GM06990 (cell line): Measurements from ENCODE around the gene WNT10A.

ENCODE experiments used
- DNase-seq: peaks from one replicate; pipeline ENCODE4 v3.0.0-alpha.2; 2011; ENCODE audit not compliant: insufficient read length; ENCODE audit errors: extremely low read depth
- H3K27me3 ChIP-seq: replicated peaks from 2 replicates; pipeline ENCODE4 v1.6.0; 2011; ENCODE audit warnings: low read length; ENCODE audit not compliant: control insufficient read depth, insufficient read depth
- H3K36me3 ChIP-seq: 2 replicates; pipeline ENCODE4 v1.5.1; 2011; ENCODE audit warnings: low read length; ENCODE audit not compliant: control insufficient read depth, insufficient read depth
- H3K4me3 ChIP-seq: replicated peaks from 2 replicates; pipeline ENCODE4 v1.5.1; 2011; ENCODE audit warnings: low read depth, mild to moderate bottlenecking, control low read depth, low read length
- TF ChIP-seq, protein P1 (sequence below): IDR thresholded peaks from 2 replicates; pipeline ENCODE4 v1.5.1; 2011; ENCODE audit warnings: low read length, control low read depth, mild to moderate bottlenecking, inconsistent platforms; ENCODE audit not compliant: insufficient read depth, poor library complexity, severe bottlenecking

Gene WNT10A

DNA sequence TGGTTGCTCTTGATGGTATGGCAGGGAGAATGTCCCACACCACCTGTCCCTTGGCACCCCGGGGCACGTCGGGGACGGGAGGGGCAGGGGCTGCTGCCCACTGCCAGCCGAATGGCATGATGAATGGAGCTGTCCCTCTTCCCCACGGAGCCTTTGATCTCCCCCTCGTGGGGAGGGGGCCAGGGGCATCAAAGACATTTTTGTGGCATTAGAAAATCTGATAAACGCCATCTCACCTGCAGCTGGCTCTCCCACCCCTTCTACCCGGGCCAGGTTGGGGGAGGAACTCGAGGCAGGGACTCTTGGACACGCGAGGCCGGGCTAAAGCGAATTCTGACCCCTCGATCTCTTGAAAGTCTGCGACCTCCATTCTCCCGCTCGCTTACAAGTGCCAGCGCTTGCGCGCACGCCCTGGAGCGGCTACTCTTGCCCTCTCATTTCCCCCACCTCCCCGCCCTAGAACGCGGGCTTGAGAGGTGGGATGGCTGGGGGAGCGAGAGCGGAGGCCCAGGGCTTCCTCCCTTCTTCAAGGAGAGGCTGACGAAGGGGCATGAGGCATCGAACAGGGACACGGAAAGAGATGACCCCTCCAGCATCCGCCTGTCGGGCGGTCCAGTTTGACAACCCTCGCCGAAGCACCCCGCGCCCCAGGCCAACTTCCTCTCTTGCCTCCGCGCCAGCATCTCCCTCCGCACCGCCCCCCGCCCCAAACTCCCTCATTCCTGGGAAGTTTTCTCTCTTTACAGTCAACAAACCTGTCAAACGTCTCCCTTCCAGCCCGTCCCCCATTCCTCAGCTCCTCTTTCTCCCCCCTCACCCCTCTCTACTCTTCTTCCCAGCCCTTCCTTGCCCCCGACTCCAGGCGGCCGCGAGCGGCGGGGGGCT is 21.7 kb upstream of the WNT10A start:
- TF ChIP-seq, protein P1, sequence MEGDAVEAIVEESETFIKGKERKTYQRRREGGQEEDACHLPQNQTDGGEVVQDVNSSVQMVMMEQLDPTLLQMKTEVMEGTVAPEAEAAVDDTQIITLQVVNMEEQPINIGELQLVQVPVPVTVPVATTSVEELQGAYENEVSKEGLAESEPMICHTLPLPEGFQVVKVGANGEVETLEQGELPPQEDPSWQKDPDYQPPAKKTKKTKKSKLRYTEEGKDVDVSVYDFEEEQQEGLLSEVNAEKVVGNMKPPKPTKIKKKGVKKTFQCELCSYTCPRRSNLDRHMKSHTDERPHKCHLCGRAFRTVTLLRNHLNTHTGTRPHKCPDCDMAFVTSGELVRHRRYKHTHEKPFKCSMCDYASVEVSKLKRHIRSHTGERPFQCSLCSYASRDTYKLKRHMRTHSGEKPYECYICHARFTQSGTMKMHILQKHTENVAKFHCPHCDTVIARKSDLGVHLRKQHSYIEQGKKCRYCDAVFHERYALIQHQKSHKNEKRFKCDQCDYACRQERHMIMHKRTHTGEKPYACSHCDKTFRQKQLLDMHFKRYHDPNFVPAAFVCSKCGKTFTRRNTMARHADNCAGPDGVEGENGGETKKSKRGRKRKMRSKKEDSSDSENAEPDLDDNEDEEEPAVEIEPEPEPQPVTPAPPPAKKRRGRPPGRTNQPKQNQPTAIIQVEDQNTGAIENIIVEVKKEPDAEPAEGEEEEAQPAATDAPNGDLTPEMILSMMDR, result no peak
- Histone ChIP-seq H3K27me3 (peaks cover 6% of the 10 kb centered on the region), H3K36me3 (no peaks in the 10 kb centered on the region), H3K4me3 (no peak overlapping the region)
- DNase-seq, result no peak

- no peak within 1 kb of the TSS for H3K4me3 ChIP-seq
- no peaks in the 10 kb centered on the region for H3K36me3 ChIP-seq
- no peak for DNase-seq
- peaks cover 6% of the 10 kb centered on the region for H3K27me3 ChIP-seq
- TF ChIP-seq, protein P1, result no peak
These were observed 21.1 kb upstream of the WNT10A start, which contains the start of gene WNT6 for GRCh38 chr2:218859556-218859987. TSS of gene WNT6 (plus strand) at chr2:218859805. CDS start at chr2:218860038, 233 bp downstream.

DNA sequence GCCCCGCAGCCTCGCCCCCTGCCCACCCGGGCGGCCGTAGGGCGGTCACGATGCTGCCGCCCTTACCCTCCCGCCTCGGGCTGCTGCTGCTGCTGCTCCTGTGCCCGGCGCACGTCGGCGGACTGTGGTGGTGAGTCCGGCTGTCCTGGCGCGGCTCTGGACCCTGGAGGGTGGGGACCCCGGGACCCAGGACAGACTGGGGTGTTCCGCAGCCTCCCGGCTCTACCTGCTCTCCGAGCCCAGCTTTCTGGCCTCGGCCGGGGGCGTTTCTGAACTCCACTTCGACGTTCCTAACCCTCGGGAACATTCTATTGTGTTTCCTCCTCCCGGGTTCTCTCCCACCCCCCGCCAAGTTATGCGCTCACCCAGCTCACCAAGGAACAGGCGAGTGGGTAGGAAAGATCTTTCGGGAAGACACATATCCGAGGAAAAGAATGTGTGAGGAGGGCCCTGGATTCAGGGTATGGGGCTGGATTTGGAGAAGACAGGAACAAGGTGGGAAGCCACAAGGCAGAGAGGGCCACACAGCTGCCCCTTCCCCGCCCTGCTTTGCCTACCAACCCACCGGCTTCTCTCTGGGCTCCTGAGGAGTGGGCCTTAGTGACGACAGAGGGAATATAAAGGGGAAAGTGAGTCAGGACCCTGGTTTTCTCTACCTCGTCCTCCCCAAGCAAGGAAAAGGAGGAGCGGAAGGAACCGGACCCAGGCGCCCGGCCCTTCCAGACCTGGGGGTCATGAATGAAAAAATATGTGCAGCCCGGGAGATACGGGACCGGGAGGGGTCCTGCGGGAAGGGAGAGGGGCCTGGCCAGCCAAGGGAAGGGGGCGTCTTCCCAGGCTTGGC is 20.4 kb upstream of the WNT10A start:
- DNase-seq, result no peak
- H3K36me3 ChIP-seq, result no peaks in the 10 kb centered on the region
- TF ChIP-seq, protein P1, result no peak
- H3K27me3 ChIP-seq, result peaks cover 6% of the 10 kb centered on the region
- H3K4me3 ChIP-seq, result no peak overlapping the region

- TF ChIP-seq, protein P1, result no peak
- no peak for DNase-seq
- Histone ChIP-seq H3K36me3 (no peaks in the 10 kb centered on the region), H3K4me3 (no peak overlapping the region), H3K27me3 (peaks cover 6% of the 10 kb centered on the region)
These were observed 19.7 kb upstream of the WNT10A start for GRCh38 chr2:218860950-218861381.

- DNase-seq, result no peak
- TF ChIP-seq, protein P1, result no peak
- H3K27me3 ChIP-seq, result peaks cover 6% of the 10 kb centered on the region
These were observed 18.9 kb upstream of the WNT10A start for GRCh38 chr2:218861645-218862318.

More at GRCh38 chr2:218861645-218862318, 18.9 kb upstream of the WNT10A start:
- Histone ChIP-seq H3K4me3 (no peak overlapping the region), H3K36me3 (no peaks in the 10 kb centered on the region)
